Caki2 (cell line): ENCODE measurements around the gene ATP10B. TPM values are rescaled to one million over a fixed set of nuclear protein-coding genes. Genes with fewer than 3 reads are reported as not detected.

Experiments
- DNase-seq: peaks from one replicate; pipeline ENCODE4 v3.0.0-alpha.2; 2015; ENCODE audit warnings: low read depth
- in situ Hi-C: cut with HindIII; loops from 2 replicates; pipeline ENCODE4 v1.10.0; 2016; ENCODE audit warnings: low sequenced_read_pairs, low pct_unique_long_range_greater_than_20kb, mixed read lengths
- total RNA-seq: library from RNA; depleted of rRNA; stranded (reverse); fragments of >200 nt; shearing (Covaris generic); gene quantifications from 2 replicates; pipeline ENCODE4 v1.2.3, GENCODE V29; 2014; ENCODE audit warnings: low replicate concordance

ATP10B gene
- total RNA-seq, 1 experiment from 2014 or later, result not detected

DNA sequence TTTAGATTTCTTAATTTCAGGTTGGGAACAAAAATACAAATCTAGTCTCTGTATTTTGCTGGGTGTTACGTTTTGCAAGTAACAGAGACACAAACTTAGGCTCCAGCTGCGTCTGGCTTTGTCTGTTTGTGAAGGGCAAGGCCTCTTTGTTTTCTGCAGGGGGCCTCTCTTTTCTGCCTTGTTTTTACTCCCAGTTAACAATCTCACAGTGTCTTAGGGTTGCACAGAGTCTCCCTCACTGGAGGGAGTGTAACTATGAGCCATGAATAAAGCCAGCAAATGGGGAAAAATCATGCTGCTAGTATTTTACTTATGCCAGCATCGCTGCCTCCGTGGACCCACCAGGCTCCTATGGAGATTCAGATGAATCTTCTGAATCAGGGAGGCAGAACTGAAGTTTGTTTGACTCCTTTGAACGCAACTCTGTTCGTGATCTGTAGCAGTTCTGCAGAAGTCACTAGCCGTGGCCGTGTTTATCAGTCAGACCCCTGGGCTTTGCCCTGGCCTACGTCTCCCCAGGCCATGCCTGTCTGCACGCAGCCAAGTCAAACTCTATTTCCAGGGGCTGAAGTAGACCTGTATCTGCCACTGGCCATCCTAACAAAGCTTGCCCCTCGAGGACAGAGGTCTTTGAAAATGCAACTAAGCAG lies 77.2 kb downstream of the ATP10B start:
- in situ Hi-C loops, result no loop called here

DNA sequence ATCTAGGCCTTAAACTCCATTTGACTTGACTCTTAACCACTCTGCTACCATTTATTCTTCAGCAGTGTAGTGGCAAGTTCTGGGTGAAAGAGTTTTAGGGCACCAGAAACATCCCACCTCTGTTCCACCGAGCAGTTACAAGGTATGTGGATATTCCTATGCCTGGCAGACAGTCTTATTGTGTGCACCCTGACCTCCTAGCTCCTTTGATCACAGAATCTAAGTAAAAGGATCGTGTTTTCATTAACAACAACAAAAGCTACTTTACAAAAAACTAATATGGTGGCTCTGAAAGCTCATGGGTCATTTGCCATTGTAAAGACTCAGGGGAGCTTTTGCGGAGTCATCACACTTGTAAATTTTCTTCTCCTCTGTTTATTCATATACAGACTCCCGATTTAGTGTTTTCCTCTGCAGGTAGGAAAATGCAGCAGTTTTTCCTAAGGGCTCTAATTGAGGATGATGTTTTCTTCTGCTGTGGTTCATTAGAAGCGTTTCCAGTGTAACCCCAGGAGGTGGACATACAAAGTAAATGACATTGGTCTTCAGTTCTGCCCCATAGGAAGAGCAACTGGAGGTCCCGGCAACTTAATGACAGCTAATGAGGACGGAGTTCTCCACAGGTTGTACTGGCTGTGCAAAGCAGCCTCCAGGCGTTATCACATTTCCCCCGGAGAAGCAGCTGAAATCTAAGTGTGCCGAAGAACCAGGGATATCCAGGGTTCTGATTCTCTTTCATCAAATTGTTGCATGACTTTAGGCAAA lies 78.2 kb downstream of the ATP10B start:
- in situ Hi-C loops, result no loop called here

More for the DNA sequence above, 77.2 kb downstream of the ATP10B start:
- no peak for DNase-seq

DNA sequence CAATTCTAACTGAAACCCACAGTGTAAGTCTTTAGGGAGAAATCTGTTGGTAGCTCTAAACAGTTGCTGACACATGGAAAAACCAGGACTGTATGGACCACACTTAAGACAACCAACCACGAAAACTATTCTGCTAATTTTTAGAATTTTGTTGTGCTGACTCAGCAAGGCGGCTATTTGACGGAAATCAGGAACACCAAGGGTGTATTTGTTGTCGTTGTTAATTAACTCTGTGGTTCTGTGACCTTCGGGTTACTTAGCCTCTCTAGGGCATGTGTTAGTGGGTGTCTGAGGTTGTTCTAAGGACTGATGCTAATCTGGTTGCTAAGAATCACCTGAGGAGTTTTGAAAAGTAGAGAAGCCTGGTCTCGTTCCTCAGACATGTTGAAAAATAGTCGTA lies 79.2 kb downstream of the ATP10B start:
- DNase-seq, result no peak
- in situ Hi-C loops, result no loop called here

More for the DNA sequence above, 78.2 kb downstream of the ATP10B start:
- no peak for DNase-seq

DNA sequence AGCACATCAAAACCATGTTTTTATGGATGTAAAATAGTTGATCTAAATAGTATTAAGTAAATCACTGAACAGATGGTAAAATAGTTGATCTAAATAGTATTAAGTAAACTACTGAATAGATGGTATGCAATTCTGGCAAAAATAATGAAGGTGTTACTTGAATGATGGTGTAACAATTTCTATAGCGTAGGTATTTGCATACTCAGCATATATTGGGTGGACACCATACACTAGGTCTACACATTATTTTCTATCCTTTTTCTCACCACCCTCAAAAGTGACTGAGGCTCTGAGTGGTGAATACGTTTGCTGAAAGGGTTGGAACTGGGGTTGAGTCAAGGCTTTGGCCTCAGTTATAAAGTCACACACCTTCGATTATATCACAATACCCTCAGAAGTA lies 81.3 kb downstream of the ATP10B start:
- DNase-seq, result no peak
- in situ Hi-C loops, result no loop called here

DNA sequence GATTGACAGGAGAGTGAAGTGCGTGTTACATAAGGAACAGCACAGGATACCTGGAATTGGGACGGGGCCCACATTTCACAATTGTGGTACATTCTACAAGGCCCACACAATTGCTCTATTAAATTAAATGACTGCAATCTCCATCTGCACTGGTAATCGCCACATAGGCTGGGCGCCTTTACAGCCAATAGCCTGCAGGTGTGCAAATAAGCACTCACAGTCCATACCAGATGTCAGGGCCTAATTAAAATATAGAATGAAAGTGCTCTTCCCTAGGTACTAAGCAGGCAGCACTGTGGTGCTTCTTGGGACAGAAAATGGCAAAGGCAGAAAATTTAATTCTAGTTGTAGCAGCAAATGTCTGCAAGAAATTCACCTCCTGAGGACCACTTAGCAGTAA lies 82.7 kb downstream of the ATP10B start:
- in situ Hi-C loops, result no loop called here
- no peak for DNase-seq

DNA sequence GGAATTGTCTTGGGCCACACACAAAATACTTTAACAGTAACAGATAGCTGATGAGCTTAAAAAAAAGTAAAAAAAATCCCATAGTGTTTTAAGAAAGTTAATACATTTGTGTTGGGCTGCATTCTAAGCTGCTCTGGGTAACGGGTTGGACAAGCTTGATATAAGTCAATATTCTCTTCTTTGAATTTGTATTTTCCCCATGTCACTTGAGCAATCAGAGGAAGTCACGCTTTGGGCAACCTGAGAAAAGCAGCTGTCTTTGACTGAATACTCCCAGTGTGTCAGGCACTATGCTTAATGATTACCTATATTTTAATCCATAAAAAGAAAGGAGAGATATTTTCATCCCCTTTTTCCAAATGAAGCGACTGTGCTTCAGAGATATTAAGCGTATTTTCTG lies 84.9 kb downstream of the ATP10B start:
- DNase-seq, result no peak
- in situ Hi-C loops, result no loop called here

DNA sequence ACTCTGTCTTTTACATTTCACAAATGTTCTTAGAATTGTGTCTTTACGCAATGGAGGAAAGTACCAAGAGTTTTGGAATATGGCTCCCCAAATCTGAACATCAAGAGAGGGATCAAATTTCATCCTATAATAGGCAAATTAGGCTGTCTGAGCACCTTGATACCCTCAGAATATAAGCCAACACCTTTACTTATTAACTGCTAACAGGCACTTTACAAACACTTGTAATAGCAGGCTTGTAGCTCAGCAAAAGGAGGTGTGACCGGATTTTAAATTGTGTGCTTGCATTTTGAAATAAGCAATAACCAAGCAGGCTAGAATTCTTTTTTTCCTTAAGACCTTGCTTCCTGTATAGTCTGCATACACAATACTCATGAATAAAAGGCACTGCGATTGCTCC lies 92.0 kb downstream of the ATP10B start:
- DNase-seq, result no peak

DNA sequence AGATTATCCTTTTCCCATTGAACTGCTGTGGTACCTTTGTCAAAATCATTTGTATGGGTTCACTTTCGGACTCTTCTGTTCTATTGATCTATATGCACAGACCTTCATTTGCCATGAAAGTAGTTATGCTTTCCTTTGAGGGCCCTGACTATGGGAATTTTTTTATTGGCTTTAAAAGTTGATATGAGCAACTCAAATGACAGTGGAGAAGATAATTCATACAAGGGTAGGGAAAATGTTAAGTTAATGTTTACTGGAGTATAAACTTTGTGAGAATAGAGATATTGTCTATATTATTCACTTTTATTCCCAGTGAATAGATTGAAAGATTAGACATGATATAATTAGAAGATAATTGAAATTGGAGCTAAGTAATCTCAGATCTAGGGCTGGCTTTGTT lies 94.8 kb downstream of the ATP10B start:
- in situ Hi-C loops, result no loop called here
- DNase-seq, result no peak

More for the DNA sequence above, 92.0 kb downstream of the ATP10B start:
- in situ Hi-C loops, result no loop called here

DNA sequence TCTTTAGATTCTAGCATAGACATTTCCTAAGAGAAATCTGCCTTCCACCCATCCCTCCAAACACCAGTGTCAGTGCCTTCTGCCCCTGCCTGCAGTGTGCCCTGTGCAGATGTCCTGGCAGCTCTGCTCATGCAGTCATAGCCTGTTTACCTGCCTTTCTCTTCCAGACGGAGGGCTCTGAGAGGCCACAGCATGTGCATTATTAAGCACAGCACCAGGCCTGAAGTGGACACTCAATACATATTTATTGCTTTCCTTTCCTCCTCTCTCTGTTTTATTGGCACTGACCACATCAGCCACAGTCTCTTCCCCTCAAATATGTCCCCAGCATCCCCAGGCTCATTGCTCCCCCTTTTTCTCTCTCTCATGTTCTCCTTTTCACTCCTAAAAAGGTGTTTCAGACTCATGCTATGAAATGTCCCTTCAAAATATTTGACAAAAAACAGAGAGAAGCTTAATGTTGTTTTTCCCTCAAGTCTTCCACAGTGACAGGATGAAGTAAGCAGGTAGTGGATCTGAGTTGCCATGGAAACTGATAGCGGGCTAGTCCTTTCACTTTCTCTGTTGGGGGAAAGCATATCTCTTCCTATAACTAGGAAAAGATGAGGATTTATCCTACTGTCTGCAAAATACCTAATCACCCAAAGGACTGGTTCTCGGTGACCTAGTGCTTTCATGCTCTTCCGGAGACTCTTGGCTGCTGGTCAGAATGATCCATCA lies 100.9 kb downstream of the ATP10B start:
- no peak for DNase-seq
- in situ Hi-C loops, result no loop called here

DNA sequence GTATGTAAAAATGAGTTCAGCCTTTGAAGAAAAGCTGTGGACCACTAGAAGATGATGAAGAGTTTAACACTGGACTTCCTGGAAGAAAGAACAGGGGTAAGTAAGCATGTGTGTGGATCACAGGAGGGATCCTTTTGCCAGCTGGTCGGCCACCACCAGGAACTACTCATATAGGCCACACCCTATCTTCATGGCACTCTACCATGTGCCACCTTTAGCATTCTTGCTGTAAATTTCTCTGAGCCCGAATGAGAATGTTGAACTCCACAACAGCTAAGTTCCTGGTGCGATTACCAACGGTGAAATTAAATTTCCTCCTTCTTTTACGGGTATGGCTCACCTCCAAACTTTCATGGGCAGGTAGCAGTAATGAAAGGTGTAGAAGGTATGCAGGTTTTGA lies 102.3 kb downstream of the ATP10B start:
- in situ Hi-C loops, result no loop called here
- DNase-seq, result no peak

DNA sequence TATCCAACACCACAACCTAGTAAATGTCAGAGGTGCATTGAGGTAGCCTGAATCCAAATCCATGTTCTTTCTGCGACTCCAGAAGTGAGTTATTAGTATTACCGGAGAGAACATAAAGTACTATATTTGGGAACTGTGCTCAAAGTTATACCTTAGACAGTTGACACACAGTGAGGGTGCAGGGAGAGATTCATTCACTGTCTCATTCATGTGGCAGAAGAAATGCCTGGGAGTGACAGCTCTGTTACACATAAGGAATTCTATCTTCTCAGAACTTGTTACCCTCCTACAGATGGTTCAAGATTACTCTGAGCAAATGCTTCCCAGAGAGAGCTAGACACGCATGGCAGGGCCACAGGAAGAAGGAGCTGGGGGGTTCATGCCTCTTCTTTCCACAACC lies 103.0 kb downstream of the ATP10B start:
- DNase-seq, result no peak
- in situ Hi-C loops, result no loop called here

DNA sequence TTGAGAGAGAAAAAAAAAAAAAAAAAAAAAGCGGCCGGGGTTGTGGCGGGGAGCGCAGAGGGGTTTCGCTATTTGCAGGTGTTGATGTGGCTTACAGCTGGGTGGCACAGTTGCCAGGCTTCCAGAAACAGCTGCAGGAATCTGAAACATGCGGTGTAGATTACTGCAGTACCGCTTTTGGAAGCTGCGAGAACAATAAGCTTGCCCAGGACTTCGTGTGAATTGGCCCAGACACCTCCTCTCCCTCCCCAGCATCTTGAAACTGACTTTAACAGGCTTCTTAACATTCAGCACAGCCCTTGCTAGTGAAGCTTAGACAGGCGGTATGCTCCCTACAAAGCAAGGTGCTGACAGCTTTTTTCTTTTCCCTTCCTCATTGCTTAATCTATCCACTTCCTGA lies 104.0 kb downstream of the ATP10B start:
- in situ Hi-C loops, result no loop called here
- DNase-seq, result no peak

DNA sequence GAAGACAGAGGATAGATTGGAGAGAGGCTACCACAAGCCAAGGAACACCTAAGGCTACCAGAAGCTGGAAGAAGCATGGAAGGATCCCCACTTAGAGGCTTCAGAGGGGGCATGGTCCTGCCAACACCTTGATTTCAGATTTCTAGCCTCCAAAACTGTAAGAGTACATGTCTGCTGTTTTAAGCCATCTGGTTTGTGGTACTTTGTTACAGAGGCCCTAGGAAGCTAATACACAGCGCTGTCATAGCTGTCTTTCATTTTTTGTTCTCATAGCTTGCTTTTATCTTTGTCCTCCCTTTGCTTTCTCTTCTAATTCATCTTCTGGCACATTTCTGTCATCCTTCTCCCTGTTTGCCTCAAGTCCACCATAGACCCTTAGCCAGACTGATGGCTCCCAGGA lies 104.5 kb downstream of the ATP10B start:
- in situ Hi-C loops, result no loop called here
- no peak for DNase-seq

DNA sequence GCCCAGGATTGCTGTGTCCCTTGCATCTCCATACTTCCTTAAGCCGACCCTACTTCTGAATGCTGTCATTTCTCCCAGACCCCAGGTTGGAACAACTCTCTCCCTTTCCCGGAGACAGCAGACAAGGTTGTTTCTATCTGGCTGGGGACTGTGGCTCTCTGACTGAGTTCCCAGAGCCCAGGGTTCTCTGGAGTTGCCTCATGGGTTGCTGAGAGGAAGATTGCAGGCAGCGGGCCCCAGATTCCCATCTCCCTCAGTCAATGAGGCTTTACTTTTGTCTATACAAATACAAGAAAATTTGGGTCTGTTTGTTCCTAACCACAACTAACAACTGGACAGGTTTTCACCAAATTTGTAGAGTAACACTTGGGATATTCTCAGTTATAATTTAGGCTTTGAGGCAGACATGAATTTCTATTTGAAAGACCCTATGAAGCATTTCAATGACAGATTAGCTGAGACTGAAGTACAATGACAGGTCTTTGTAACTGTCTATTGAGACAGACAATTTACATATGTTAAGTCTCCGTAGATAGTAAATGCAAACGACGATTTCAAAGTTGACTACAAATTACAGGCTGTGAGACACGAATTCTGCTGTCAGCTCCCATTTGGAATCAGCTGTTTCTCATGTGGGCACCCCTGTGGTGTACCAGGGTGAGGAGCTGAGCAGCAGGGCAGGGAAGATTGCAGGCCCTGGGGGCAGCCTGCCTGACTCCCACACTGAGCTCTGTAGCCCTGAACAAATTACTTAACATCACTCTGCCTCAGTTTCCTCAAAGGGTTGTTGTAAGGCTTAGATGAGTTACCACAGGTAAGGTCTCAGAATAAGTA lies 107.5 kb downstream of the ATP10B start:
- no peak for DNase-seq
- in situ Hi-C loops, result no loop called here

DNA sequence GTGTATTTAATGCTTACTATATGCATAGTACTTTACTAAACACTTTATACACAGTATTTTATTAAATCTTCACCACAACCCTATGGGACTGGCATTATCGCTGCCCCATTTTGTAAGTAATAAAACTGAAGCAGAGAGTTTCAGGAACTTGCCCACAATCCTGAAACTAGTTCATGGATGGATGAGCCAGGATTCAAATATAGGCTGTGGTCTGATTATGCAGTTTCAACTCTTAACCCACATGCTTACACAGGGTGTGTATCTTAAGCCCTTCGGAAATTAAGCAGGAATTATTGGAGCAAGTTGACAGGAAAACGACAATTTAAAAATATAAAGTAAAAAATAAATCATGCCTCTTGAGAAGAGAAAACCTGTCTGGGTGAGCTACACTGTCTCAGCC lies 109.0 kb downstream of the ATP10B start:
- DNase-seq, result no peak
- in situ Hi-C loops, result no loop called here

DNA sequence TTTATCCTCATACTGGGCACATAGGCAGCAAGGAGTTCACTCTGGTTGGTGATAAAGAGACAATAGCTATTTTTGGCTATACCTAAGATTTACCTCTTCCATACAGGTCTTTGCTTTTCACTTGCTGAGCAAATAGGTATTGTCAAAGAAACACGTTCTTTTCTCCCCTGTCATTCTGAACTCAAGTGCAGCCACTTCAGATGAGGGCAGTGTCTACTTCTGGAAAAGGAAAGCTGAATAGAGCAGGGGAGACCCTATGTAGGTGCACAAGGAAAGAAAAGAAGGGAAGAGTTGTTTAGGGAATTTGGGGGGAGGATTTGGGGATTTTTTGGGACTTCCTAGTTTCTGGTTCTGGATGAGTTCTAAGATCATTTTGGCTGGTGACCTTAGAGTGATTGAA lies 109.6 kb downstream of the ATP10B start:
- no peak for DNase-seq
- in situ Hi-C loops, result no loop called here

DNA sequence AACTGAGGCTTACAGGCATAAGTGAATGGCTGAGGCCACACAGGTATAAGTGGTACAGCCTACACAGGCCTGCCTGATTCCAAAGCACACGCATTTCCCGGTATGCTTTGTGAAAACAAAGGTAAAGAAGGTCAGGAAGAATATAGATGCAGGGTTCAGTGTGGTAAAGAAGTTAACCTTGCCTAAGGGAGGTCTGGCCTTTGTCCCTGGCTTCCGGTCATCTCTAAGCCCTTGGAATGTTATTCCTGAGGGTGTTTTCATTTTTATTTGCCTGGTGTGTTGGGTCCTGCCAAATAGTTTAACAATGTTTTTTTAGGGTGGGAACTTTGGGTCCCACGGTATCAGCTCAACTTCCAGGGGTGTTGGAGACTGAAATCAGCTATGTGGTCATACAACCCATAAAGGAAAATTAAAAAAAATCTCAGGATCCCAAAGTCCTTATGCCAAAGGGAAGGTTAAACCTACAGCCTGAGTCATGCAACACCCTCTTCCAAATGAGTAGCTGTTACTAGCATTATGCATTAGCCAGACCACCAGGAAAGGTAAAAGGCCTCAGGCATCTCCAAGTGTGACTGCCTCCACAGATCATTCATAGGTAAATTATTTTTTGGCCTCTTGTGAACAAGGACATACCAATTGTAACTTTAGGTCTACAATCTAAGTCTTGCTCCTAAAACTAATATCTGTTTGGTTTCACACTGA lies 124.6 kb downstream of the ATP10B start:
- in situ Hi-C loops, result no loop called here
- no peak for DNase-seq

DNA sequence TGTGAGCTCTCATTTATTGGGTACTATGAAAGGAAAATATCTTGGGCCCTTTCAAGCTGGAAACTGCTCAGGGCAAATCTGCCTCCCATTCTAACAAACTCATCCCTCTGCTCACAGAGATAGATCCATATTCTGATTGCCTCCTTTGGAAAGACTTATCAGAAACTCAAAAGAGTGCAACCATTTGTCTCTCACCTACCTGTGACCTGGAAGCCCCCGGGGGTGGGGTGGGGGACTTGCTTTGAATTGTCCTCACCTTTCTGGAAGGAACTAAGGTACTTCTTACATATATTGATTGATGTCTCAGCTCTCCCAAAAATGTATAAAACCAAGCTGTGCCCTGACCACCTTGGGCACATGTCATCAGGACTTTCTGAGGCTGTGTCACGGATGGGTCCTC lies 125.3 kb downstream of the ATP10B start:
- no peak for DNase-seq
- in situ Hi-C loops, result no loop called here
